Neuronal stem cell (in vitro differentiated cells): ENCODE results near the gene IDI1.

Experiments used
- DNase-seq: peaks from one replicate; pipeline ENCODE4 v3.0.0-alpha.2; 2013; ENCODE audit warnings: low spot score
- H2AFZ ChIP-seq: one replicate; pipeline ENCODE4 v1.6.1; 2013; ENCODE audit warnings: mild to moderate bottlenecking, low read length, inconsistent platforms
- H2AK5ac ChIP-seq: 2 replicates; pipeline ENCODE4 v1.6.1; 2013; ENCODE audit warnings: low read depth, mild to moderate bottlenecking, inconsistent platforms, low read length, moderate library complexity, mixed read lengths
- H2BK120ac ChIP-seq: 2 replicates; pipeline ENCODE4 v1.6.1; 2013; ENCODE audit warnings: low read depth, mild to moderate bottlenecking, inconsistent platforms, low read length, moderate library complexity, mixed read lengths
- H2BK12ac ChIP-seq: one replicate; pipeline ENCODE4 v1.6.1; 2013; ENCODE audit warnings: low read length, inconsistent platforms
- H2BK15ac ChIP-seq: 2 replicates; pipeline ENCODE4 v1.6.1; 2013; ENCODE audit warnings: mild to moderate bottlenecking, low read length, inconsistent platforms, mixed read lengths
- H2BK5ac ChIP-seq: one replicate; pipeline ENCODE4 v1.6.1; 2013; ENCODE audit warnings: inconsistent platforms, mild to moderate bottlenecking, low read length, moderate library complexity
- H3K14ac ChIP-seq: one replicate; pipeline ENCODE4 v1.6.1; 2013; ENCODE audit warnings: low read length, inconsistent platforms
- H3K18ac ChIP-seq: 2 replicates; pipeline ENCODE4 v1.6.1; 2013; ENCODE audit warnings: low read length, inconsistent platforms
- H3K23ac ChIP-seq: 2 replicates; pipeline ENCODE4 v1.6.1; 2013; ENCODE audit warnings: low read depth, mild to moderate bottlenecking, mixed read lengths, low read length, inconsistent platforms; ENCODE audit not compliant: poor library complexity
- H3K27ac ChIP-seq: replicated peaks from 3 replicates; pipeline ENCODE4 v1.5.1; 2013; ENCODE audit warnings: low read length, inconsistent platforms
- H3K27me3 ChIP-seq, 3 experiments: 2 replicates each; pipeline ENCODE4 v1.6.1; 2013; ENCODE audit warnings: low read length in 3 of 3, mild to moderate bottlenecking in 2 of 3, inconsistent platforms in 1 of 3, low read depth in 1 of 3, mixed read lengths in 1 of 3, moderate library complexity in 1 of 3; ENCODE audit not compliant: control insufficient read depth in 3 of 3, insufficient read depth in 3 of 3
- H3K36me3 ChIP-seq, 2 donors: replicated peaks in 1 of 2; 2 replicates each; pipeline ENCODE4 v1.6.1; 2013; ENCODE audit warnings: low read length in 2 of 2; ENCODE audit not compliant: control insufficient read depth in 2 of 2, insufficient read depth in 2 of 2
- H3K4ac ChIP-seq: 2 replicates; pipeline ENCODE4 v1.6.1; 2013; ENCODE audit warnings: inconsistent platforms, mild to moderate bottlenecking, low read length, moderate library complexity
- H3K4me1 ChIP-seq, 2 donors: 1 replicate in 1 of 2; 2 replicates in 1 of 2; pipeline ENCODE4 v1.6.1; 2013; ENCODE audit warnings: low read length in 2 of 2, low read depth in 1 of 2; ENCODE audit not compliant: control insufficient read depth in 2 of 2, insufficient read depth in 1 of 2
- H3K4me2 ChIP-seq: one replicate; pipeline ENCODE4 v1.6.1; 2013; ENCODE audit warnings: mild to moderate bottlenecking, low read length, inconsistent platforms; ENCODE audit not compliant: insufficient read depth, poor library complexity, severe bottlenecking
- H3K4me3 ChIP-seq, 2 donors: 2 replicates each; pipeline ENCODE4 v1.5.1; 2013; ENCODE audit warnings: low read length in 2 of 2, mild to moderate bottlenecking in 2 of 2, inconsistent platforms in 1 of 2, moderate library complexity in 1 of 2
- H3K79me1 ChIP-seq: one replicate; pipeline ENCODE4 v1.6.1; 2013; ENCODE audit warnings: low read depth, mild to moderate bottlenecking, inconsistent platforms, low read length, moderate library complexity
- H3K9ac ChIP-seq: one replicate; pipeline ENCODE4 v1.6.1; 2013; ENCODE audit warnings: mild to moderate bottlenecking, low read depth, low read length, inconsistent platforms; ENCODE audit not compliant: poor library complexity
- H3K9me3 ChIP-seq, 2 donors: replicated peaks in 1 of 2; 2 replicates each; pipeline versions ENCODE3 to v1.6.1; 2013; ENCODE audit warnings: low read length in 2 of 2, mild to moderate bottlenecking in 2 of 2, inconsistent platforms in 1 of 2, low read depth in 1 of 2, mixed read lengths in 1 of 2, moderate library complexity in 1 of 2; ENCODE audit not compliant: control insufficient read depth in 2 of 2, insufficient read depth in 1 of 2
- H4K8ac ChIP-seq: one replicate; pipeline ENCODE4 v1.6.1; 2013; ENCODE audit warnings: low read depth, mild to moderate bottlenecking, inconsistent platforms, low read length, moderate library complexity
- H4K91ac ChIP-seq: one replicate; pipeline ENCODE4 v1.6.1; 2013; ENCODE audit warnings: low read length, low read depth, mild to moderate bottlenecking, inconsistent platforms; ENCODE audit not compliant: poor library complexity
- WGBS, 2 donors: extraction: QIAGEN DNeasy Blood & Tissue Kit; methylation state at CpG; one replicate each; pipeline ENCODE4 v1.1.7; 2013; ENCODE audit warnings: missing lambda C conversion rate in 2 of 2, mixed read lengths in 1 of 2; ENCODE audit not compliant: insufficient read length in 2 of 2, insufficient replicate concordance in 1 of 2; ENCODE audit errors: extremely low coverage in 2 of 2; 5-methylcytosine and 5-hydroxymethylcytosine counted together

Gene IDI1

GRCh38 chr10:1044964-1045363, 4.0 kb downstream of the IDI1 start:
- H2BK12ac ChIP-seq: no peak overlapping the region
- peaks cover 22 to 75% of the 10 kb centered on the region in 2 donors for H3K36me3 ChIP-seq
- H3K18ac ChIP-seq: no peak overlapping the region
- WGBS, 2 donors: no CpG with 5 or more reads among the region's 4 CpGs
- H3K79me1 ChIP-seq: no peaks in the 10 kb centered on the region
- H3K27me3 ChIP-seq: no peaks in the 10 kb centered on the region
- H3K4ac ChIP-seq: no peak overlapping the region
- H3K23ac ChIP-seq: no peak overlapping the region
- peaks cover 9 to 13% of the 10 kb centered on the region in 2 donors for H3K4me1 ChIP-seq
- no peak overlapping the region for H2AFZ ChIP-seq
- no peak overlapping the region for H3K9ac ChIP-seq
- H2BK5ac ChIP-seq: no peak overlapping the region
- H2BK15ac ChIP-seq: no peak overlapping the region
- H3K4me3 ChIP-seq: peak overlapping the region in 1 of 2 donors; percentile 51
- H2BK120ac ChIP-seq: no peak overlapping the region
- H3K27ac ChIP-seq: no peak overlapping the region
- peaks cover 0 to 1% of the 10 kb centered on the region in 2 donors for H3K9me3 ChIP-seq
- no peak overlapping the region for H4K8ac ChIP-seq
- H3K4me2 ChIP-seq: no peak overlapping the region
- DNase-seq: no peak
- no peak overlapping the region for H4K91ac ChIP-seq
- no peak overlapping the region for H2AK5ac ChIP-seq
- no peak overlapping the region for H3K14ac ChIP-seq

GRCh38 chr10:1044146-1044545, 4.8 kb downstream of the IDI1 start:
- H4K91ac ChIP-seq: no peak overlapping the region
- no peak overlapping the region for H3K18ac ChIP-seq
- no peak overlapping the region for H2BK12ac ChIP-seq
- no peak overlapping the region for H3K14ac ChIP-seq
- H2BK5ac ChIP-seq: no peak overlapping the region
- no peaks in the 10 kb centered on the region for H3K79me1 ChIP-seq
- H3K9ac ChIP-seq: no peak overlapping the region
- peaks cover 0 to 1% of the 10 kb centered on the region in 2 donors for H3K9me3 ChIP-seq
- H3K23ac ChIP-seq: no peak overlapping the region
- H3K27me3 ChIP-seq: no peaks in the 10 kb centered on the region
- no peak overlapping the region for H3K27ac ChIP-seq
- H4K8ac ChIP-seq: no peak overlapping the region
- H3K36me3 ChIP-seq: peaks cover 22 to 84% of the 10 kb centered on the region in 2 donors
- no peak overlapping the region for H2BK120ac ChIP-seq
- H3K4me3 ChIP-seq: peak overlapping the region in 1 of 2 donors; percentile 51
- no peak overlapping the region for H2AK5ac ChIP-seq
- DNase-seq: no peak
- H3K4ac ChIP-seq: no peak overlapping the region
- no peak overlapping the region for H2BK15ac ChIP-seq
- H3K4me2 ChIP-seq: no peak overlapping the region
- WGBS, 2 donors: no CpG with 5 or more reads among the region's 4 CpGs
- H3K4me1 ChIP-seq: peaks cover 9 to 13% of the 10 kb centered on the region in 2 donors
- H2AFZ ChIP-seq: no peak overlapping the region

- H3K79me1 ChIP-seq: no peaks in the 10 kb centered on the region
- peaks cover 22 to 88% of the 10 kb centered on the region in 2 donors for H3K36me3 ChIP-seq
- no peak overlapping the region for H3K9ac ChIP-seq
- H4K8ac ChIP-seq: no peak overlapping the region
- no peak overlapping the region for H2BK5ac ChIP-seq
- no peak overlapping the region for H3K4me2 ChIP-seq
- peaks cover 0 to 1% of the 10 kb centered on the region in 2 donors for H3K9me3 ChIP-seq
- no peak overlapping the region for H2BK15ac ChIP-seq
- H3K4me3 ChIP-seq: no peak overlapping the region
- H3K27ac ChIP-seq: no peak overlapping the region
- WGBS, 2 donors: no CpG with 5 or more reads among the region's 12 CpGs
- H2AK5ac ChIP-seq: no peak overlapping the region
- no peak overlapping the region for H3K14ac ChIP-seq
- no peaks in the 10 kb centered on the region for H3K27me3 ChIP-seq
- no peak overlapping the region for H3K18ac ChIP-seq
- H3K4ac ChIP-seq: no peak overlapping the region
- H2BK12ac ChIP-seq: no peak overlapping the region
- no peak overlapping the region for H2AFZ ChIP-seq
- no peak overlapping the region for H3K23ac ChIP-seq
- no peak for DNase-seq
- H2BK120ac ChIP-seq: no peak overlapping the region
- no peak overlapping the region for H4K91ac ChIP-seq
- peaks cover 9 to 13% of the 10 kb centered on the region in 2 donors for H3K4me1 ChIP-seq
These were observed 5.4 kb downstream of the IDI1 start for GRCh38 chr10:1043532-1043995.

DNA sequence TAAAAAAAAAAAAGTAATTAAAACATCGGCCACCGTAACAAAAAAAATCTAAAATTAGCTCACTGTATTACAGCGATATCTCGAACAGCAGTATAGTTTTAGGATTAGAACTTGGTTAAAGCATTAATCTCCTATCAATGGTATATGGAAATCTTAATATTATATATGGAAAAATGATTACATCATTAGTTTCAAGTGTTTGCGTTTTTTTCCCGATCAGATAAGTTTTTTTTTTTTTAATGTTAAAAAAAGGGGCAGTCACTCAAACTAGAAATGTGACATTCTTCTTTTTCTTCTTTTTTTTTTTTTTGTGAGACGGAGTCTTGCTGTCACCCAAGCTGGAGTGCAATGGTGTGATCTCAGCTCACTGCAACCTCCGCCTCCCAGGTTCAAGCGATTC, 7.4 kb downstream of the IDI1 start:
- Histone ChIP-seq H3K27me3 (no peaks in the 10 kb centered on the region), H3K14ac (no peak overlapping the region), H3K9me3 (no peaks in the 10 kb centered on the region), H3K36me3 (peaks cover 29 to 95% of the 10 kb centered on the region in 2 donors), H3K4me3 (no peak overlapping the region), H4K8ac (no peak overlapping the region), H3K9ac (no peak overlapping the region), H4K91ac (no peak overlapping the region), H2BK120ac (no peak overlapping the region), H2BK5ac (no peak overlapping the region), H2BK15ac (no peak overlapping the region), H3K4me2 (no peak overlapping the region), H3K27ac (no peak overlapping the region), H3K23ac (no peak overlapping the region), H3K4me1 (peaks cover 7 to 13% of the 10 kb centered on the region in 2 donors), H2AK5ac (no peak overlapping the region), H3K18ac (no peak overlapping the region), H2BK12ac (no peak overlapping the region), H3K79me1 (no peaks in the 10 kb centered on the region), H2AFZ (no peak overlapping the region), H3K4ac (no peak overlapping the region)
- WGBS, 2 donors: no CpG with 5 or more reads among the region's 9 CpGs
- no peak for DNase-seq
